Astrocyte (in vitro differentiated cells and primary cell): ENCODE results near the gene ADCY5. TPM values are rescaled to one million over a fixed set of nuclear protein-coding genes. Genes with fewer than 3 reads are reported as not detected.

ENCODE experiments used
- DNase-seq: peaks from one replicate; pipeline ENCODE4 v3.0.0-alpha.2; 2010; ENCODE audit warnings: low read depth
- FAIRE-seq: peaks from 2 replicates; lab custom pipeline; 2011; peaks lifted over from hg19 to GRCh38; lab: Jason Lieb, UNC
- H2AFZ ChIP-seq: 2 replicates; pipeline ENCODE4 v1.6.0; 2012; ENCODE audit warnings: low read depth, low read length, inconsistent platforms
- H3K27ac ChIP-seq: 2 replicates; pipeline ENCODE4 v1.5.1; 2011; ENCODE audit warnings: low read depth, low read length, inconsistent platforms
- H3K27me3 ChIP-seq: 2 replicates; pipeline ENCODE4 v1.6.0; 2011; ENCODE audit warnings: low read length, inconsistent platforms; ENCODE audit not compliant: insufficient read depth
- H3K36me3 ChIP-seq: 2 replicates; pipeline ENCODE4 v1.5.1; 2011; ENCODE audit warnings: low read length, inconsistent platforms; ENCODE audit not compliant: insufficient read depth
- H3K4me1 ChIP-seq: 2 replicates; pipeline ENCODE4 v1.5.1; 2011; ENCODE audit warnings: low read length, inconsistent platforms; ENCODE audit not compliant: insufficient read depth
- H3K4me2 ChIP-seq: 2 replicates; pipeline ENCODE4 v1.6.0; 2012; ENCODE audit warnings: low read length, inconsistent platforms
- H3K4me3 ChIP-seq: 2 replicates; pipeline ENCODE4 v1.5.1; 2011; ENCODE audit warnings: low read depth, mild to moderate bottlenecking, low read length, inconsistent platforms; ENCODE audit not compliant: insufficient read depth
- H3K79me2 ChIP-seq: 2 replicates; pipeline ENCODE4 v1.6.0; 2012; ENCODE audit warnings: mild to moderate bottlenecking, low read length, inconsistent platforms; ENCODE audit not compliant: insufficient read depth
- H3K9ac ChIP-seq: 2 replicates; pipeline ENCODE4 v1.6.0; 2012; ENCODE audit warnings: mild to moderate bottlenecking, low read length, inconsistent platforms
- H3K9me3 ChIP-seq: 2 replicates; pipeline ENCODE4 v1.5.1; 2012; ENCODE audit warnings: low read depth, mild to moderate bottlenecking, low read length, inconsistent platforms; ENCODE audit not compliant: insufficient read depth
- H4K20me1 ChIP-seq: 2 replicates; pipeline ENCODE4 v1.6.0; 2012; ENCODE audit warnings: low read length, inconsistent platforms; ENCODE audit not compliant: insufficient read depth
- H3K27ac Mint-ChIP-seq: one replicate; pipeline ENCODE4 v1.8.0; 2021; ENCODE audit warnings: mild to moderate bottlenecking, mixed read lengths; ENCODE audit not compliant: unreplicated experiment
- H3K27me3 Mint-ChIP-seq: one replicate; pipeline ENCODE4 v1.8.0; 2021; ENCODE audit warnings: low read depth, mixed read lengths; ENCODE audit not compliant: unreplicated experiment
- H3K36me3 Mint-ChIP-seq: one replicate; pipeline ENCODE4 v1.8.0; 2021; ENCODE audit warnings: low read depth, mixed read lengths; ENCODE audit not compliant: unreplicated experiment
- H3K4me1 Mint-ChIP-seq: one replicate; pipeline ENCODE4 v1.8.0; 2021; ENCODE audit warnings: low read depth, mixed read lengths; ENCODE audit not compliant: unreplicated experiment
- H3K4me3 Mint-ChIP-seq: one replicate; pipeline ENCODE4 v1.8.0; 2021; ENCODE audit warnings: mild to moderate bottlenecking, moderate library complexity, mixed read lengths; ENCODE audit not compliant: unreplicated experiment
- H3K9me3 Mint-ChIP-seq: one replicate; pipeline ENCODE4 v1.8.0; 2021; ENCODE audit warnings: mild to moderate bottlenecking, mixed read lengths; ENCODE audit not compliant: unreplicated experiment
- CTCF ChIP-seq: IDR thresholded peaks from 2 replicates; pipeline ENCODE4 v1.5.1; 2011; ENCODE audit warnings: low read depth, mild to moderate bottlenecking, inconsistent platforms, low read length, moderate library complexity; ENCODE audit not compliant: insufficient read depth
- EZH2 ChIP-seq: IDR thresholded peaks from 2 replicates; pipeline ENCODE4 v1.6.1; 2012; ENCODE audit warnings: mild to moderate bottlenecking, low read length, inconsistent platforms; ENCODE audit not compliant: insufficient read depth
- total RNA-seq: library from RNA; stranded (reverse); gene quantifications from 2 replicates; pipeline ENCODE4 v1.2.1, GENCODE V29; 2021

Gene ADCY5
- total RNA-seq, 1 donor from 2014 or later, result 1.2 TPM

- Mint-ChIP-seq H3K4me3 (no peak overlapping the region), H3K27ac (no peak overlapping the region), H3K9me3 (peaks cover 4% of the 10 kb centered on the region), H3K27me3 (peaks cover 25% of the 10 kb centered on the region), H3K4me1 (peaks cover 13% of the 10 kb centered on the region), H3K36me3 (no peaks in the 10 kb centered on the region)
- Histone ChIP-seq H3K9me3 (no peaks in the 10 kb centered on the region), H3K36me3 (no peaks in the 10 kb centered on the region), H2AFZ (no peak overlapping the region), H4K20me1 (no peaks in the 10 kb centered on the region), H3K79me2 (no peaks in the 10 kb centered on the region), H3K27ac (no peak overlapping the region), H3K27me3 (peaks cover 28% of the 10 kb centered on the region), H3K9ac (no peak overlapping the region), H3K4me2 (no peak overlapping the region), H3K4me3 (no peak overlapping the region), H3K4me1 (no peaks in the 10 kb centered on the region)
- FAIRE-seq, result no peak
- DNase-seq, result no peak
- TF ChIP-seq CTCF, result no peak
- TF ChIP-seq EZH2, result no peak
These were observed 138.7 kb downstream of the ADCY5 start for GRCh38 chr3:123310186-123310585.

GRCh38 chr3:123307064-123307463, 141.8 kb downstream of the ADCY5 start:
- no peak overlapping the region for H3K27ac ChIP-seq
- H2AFZ ChIP-seq, result no peak overlapping the region
- H3K4me2 ChIP-seq, result no peak overlapping the region
- H3K4me1 Mint-ChIP-seq, result peaks cover 13% of the 10 kb centered on the region
- no peaks in the 10 kb centered on the region for H3K79me2 ChIP-seq
- DNase-seq, result no peak
- peaks cover 3% of the 10 kb centered on the region for H3K36me3 Mint-ChIP-seq
- peaks cover 6% of the 10 kb centered on the region for H3K9me3 Mint-ChIP-seq
- H3K27ac Mint-ChIP-seq, result no peak overlapping the region
- no peak for FAIRE-seq
- H3K27me3 Mint-ChIP-seq, result peaks cover 14% of the 10 kb centered on the region
- H3K4me3 Mint-ChIP-seq, result no peak overlapping the region
- no peak for TF ChIP-seq EZH2
- TF ChIP-seq CTCF, result no peak
- peaks cover 7% of the 10 kb centered on the region for H3K27me3 ChIP-seq
- no peaks in the 10 kb centered on the region for H3K36me3 ChIP-seq
- no peaks in the 10 kb centered on the region for H3K9me3 ChIP-seq
- H3K9ac ChIP-seq, result no peak overlapping the region
- no peaks in the 10 kb centered on the region for H3K4me1 ChIP-seq
- H3K4me3 ChIP-seq, result no peak overlapping the region
- no peaks in the 10 kb centered on the region for H4K20me1 ChIP-seq

- Mint-ChIP-seq H3K4me1 (no peaks in the 10 kb centered on the region), H3K27me3 (peaks cover 17% of the 10 kb centered on the region), H3K36me3 (peaks cover 3% of the 10 kb centered on the region), H3K27ac (no peak overlapping the region), H3K4me3 (no peak overlapping the region), H3K9me3 (peaks cover 6% of the 10 kb centered on the region)
- H3K4me2 ChIP-seq, result no peak overlapping the region
- DNase-seq (no peak), FAIRE-seq (no peak)
- no peak overlapping the region for H2AFZ ChIP-seq
- H3K4me1 ChIP-seq, result no peaks in the 10 kb centered on the region
- no peak overlapping the region for H3K9ac ChIP-seq
- H3K4me3 ChIP-seq, result no peak overlapping the region
- H4K20me1 ChIP-seq, result no peaks in the 10 kb centered on the region
- H3K79me2 ChIP-seq, result no peaks in the 10 kb centered on the region
- no peak overlapping the region for H3K27ac ChIP-seq
- H3K9me3 ChIP-seq, result no peaks in the 10 kb centered on the region
- TF ChIP-seq EZH2 (no peak), CTCF (no peak)
- no peaks in the 10 kb centered on the region for H3K36me3 ChIP-seq
- peaks cover 4% of the 10 kb centered on the region for H3K27me3 ChIP-seq
These were observed 143.7 kb downstream of the ADCY5 start for GRCh38 chr3:123305192-123305591.
